ENCODE data around the gene IL2.

GRCh38 chr4:122483481-122483880 lies 27.0 kb upstream of the IL2 start:
- TF ChIP-seq CTCF (IDR thresholded peaks at IDR 0.05; ENCODE audit: insufficient read depth, low read length, poor library complexity, severe bottlenecking) (no peak), EZH2phosphoT487 (conservative IDR thresholded peaks at IDR 0.05; ENCODE audit: low read length) (no peak)
